ENCODE measurements around the gene GSE1.

DNA sequence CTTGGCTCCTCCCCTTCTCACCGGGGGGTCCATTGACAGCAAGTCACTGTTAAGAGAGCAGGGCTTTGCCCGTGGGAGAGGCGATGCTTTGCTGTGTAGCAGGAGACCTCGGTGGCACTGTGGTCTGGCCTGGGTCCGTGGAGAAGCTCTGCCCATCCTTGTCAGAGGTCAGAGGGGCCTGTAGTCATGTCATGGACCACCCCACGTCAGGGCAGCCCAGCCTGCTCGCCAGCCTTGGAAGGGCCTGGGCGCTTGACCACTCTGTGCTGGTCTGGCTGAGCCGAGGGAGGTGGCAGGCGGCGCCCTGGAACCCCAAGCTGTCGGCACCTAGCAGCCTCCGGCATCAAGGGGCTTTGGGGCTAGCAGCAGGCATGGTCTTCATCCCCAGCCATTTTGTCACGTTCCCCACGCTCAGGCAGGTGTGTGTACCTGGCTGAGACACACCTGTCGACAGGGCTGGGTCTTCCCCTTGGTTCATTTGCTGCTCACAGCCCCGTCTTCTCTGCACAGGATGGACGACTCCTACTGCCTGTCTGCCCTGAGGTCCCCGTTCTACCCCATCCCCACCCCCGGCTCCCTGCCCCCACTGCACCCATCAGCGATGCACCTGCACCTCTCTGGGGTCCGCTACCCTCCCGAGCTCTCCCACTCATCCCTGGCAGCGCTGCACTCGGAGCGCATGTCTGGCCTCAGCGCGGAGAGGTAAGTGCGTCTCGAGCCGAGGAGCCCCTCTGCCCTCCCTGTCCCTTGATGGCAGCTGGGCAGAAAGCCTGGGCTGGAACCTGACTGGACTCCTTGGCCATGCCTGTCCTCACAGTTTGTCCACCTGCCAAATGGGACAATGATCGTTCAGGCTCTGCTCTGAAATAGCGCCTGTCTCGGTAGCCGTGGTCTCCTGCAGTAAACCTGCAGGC lies 42.4 kb downstream of the GSE1 start:
- TF ChIP-seq, protein P1, sequence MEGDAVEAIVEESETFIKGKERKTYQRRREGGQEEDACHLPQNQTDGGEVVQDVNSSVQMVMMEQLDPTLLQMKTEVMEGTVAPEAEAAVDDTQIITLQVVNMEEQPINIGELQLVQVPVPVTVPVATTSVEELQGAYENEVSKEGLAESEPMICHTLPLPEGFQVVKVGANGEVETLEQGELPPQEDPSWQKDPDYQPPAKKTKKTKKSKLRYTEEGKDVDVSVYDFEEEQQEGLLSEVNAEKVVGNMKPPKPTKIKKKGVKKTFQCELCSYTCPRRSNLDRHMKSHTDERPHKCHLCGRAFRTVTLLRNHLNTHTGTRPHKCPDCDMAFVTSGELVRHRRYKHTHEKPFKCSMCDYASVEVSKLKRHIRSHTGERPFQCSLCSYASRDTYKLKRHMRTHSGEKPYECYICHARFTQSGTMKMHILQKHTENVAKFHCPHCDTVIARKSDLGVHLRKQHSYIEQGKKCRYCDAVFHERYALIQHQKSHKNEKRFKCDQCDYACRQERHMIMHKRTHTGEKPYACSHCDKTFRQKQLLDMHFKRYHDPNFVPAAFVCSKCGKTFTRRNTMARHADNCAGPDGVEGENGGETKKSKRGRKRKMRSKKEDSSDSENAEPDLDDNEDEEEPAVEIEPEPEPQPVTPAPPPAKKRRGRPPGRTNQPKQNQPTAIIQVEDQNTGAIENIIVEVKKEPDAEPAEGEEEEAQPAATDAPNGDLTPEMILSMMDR (IDR thresholded peaks at IDR 0.05; ENCODE audit: low read depth, low read length, poor library complexity, severe bottlenecking) = no peak
- no peak for TF ChIP-seq EZH2phosphoT487 (IDR thresholded peaks at IDR 0.05; ENCODE audit: borderline replicate concordance, low read length)

Data from DOHH2 (cell line).